Mucosa of stomach (tissue), 1 donor: ENCODE data around the gene TJP3.
A peak's percentile ranks its signal among the peaks of the same experiment; 100 is the strongest.
"Not testable (repeated sequence)": the region's sequence is repeated elsewhere in the genome, so short reads cannot be mapped to it uniquely, and the experiment has no call there.

Source experiments
- H3K27me3 ChIP-seq: one replicate; pipeline ENCODE4 v1.7.0; 2013; ENCODE audit warnings: mild to moderate bottlenecking, low read length; ENCODE audit not compliant: control insufficient read depth, insufficient read depth
- H3K36me3 ChIP-seq: one replicate; pipeline ENCODE4 v1.7.0; 2013; ENCODE audit warnings: low read length; ENCODE audit not compliant: control insufficient read depth, insufficient read depth
- H3K4me1 ChIP-seq: one replicate; pipeline ENCODE4 v1.7.0; 2013; ENCODE audit warnings: mild to moderate bottlenecking, low read length; ENCODE audit not compliant: control insufficient read depth, insufficient read depth
- H3K4me3 ChIP-seq: one replicate; pipeline ENCODE4 v1.7.0; 2013; ENCODE audit warnings: low read length
- H3K9ac ChIP-seq: one replicate; pipeline ENCODE4 v1.7.0; 2013; ENCODE audit warnings: mild to moderate bottlenecking, low read length, moderate library complexity
- H3K9me3 ChIP-seq: one replicate; pipeline ENCODE4 v1.7.0; 2013; ENCODE audit warnings: mild to moderate bottlenecking, low read length, moderate library complexity; ENCODE audit not compliant: control insufficient read depth
- donor health status: Pancreatic carcinoma.

The TJP3 gene, protein sequence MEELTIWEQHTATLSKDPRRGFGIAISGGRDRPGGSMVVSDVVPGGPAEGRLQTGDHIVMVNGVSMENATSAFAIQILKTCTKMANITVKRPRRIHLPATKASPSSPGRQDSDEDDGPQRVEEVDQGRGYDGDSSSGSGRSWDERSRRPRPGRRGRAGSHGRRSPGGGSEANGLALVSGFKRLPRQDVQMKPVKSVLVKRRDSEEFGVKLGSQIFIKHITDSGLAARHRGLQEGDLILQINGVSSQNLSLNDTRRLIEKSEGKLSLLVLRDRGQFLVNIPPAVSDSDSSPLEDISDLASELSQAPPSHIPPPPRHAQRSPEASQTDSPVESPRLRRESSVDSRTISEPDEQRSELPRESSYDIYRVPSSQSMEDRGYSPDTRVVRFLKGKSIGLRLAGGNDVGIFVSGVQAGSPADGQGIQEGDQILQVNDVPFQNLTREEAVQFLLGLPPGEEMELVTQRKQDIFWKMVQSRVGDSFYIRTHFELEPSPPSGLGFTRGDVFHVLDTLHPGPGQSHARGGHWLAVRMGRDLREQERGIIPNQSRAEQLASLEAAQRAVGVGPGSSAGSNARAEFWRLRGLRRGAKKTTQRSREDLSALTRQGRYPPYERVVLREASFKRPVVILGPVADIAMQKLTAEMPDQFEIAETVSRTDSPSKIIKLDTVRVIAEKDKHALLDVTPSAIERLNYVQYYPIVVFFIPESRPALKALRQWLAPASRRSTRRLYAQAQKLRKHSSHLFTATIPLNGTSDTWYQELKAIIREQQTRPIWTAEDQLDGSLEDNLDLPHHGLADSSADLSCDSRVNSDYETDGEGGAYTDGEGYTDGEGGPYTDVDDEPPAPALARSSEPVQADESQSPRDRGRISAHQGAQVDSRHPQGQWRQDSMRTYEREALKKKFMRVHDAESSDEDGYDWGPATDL

DNA sequence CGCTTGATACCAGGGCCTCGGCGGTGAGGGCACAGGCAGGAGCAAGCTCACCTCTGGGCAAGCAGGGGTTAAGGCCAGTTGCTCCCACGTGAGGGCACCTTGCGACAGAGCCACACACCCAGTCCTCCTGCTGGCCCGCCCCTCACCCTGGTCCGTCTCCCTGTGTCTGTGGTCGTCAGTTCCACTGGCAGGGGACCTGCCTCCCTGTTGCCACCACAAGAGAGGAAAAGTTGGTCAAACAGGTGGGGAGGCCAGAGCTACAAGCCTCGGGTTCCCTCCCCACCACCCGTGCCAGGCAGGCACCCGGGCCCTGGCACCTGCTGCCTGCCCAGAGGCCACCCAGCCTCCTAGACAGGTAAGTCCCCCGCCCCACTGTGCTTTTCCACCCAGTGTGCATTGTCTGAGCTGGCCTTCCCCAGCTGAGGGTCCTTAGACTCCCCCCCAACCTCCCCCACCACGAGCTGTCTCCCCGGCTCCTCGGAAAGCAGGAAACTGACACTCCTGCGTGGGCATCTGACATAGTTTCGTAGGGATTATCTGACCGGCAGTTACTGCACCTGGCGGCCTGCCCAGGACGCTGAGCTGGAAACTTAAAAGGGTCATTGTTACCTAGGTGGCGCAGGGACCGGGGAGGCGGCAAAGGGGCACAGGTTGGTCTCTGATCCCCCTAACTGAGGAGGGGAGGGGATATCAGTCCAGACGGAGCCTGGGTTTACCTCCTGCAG lies at the start of gene TJP3:
Gene TJP3 (plus strand): TSS at position 178 of the 725 bp plus-strand sequence. CDS start 20,049 bp downstream, outside the sequence.
- H3K36me3 ChIP-seq, result no peaks in the 10 kb centered on the region
- peaks cover 36% of the 10 kb centered on the region for H3K4me1 ChIP-seq
- peak within 1 kb of the TSS; percentile 53 for H3K4me3 ChIP-seq

DNA sequence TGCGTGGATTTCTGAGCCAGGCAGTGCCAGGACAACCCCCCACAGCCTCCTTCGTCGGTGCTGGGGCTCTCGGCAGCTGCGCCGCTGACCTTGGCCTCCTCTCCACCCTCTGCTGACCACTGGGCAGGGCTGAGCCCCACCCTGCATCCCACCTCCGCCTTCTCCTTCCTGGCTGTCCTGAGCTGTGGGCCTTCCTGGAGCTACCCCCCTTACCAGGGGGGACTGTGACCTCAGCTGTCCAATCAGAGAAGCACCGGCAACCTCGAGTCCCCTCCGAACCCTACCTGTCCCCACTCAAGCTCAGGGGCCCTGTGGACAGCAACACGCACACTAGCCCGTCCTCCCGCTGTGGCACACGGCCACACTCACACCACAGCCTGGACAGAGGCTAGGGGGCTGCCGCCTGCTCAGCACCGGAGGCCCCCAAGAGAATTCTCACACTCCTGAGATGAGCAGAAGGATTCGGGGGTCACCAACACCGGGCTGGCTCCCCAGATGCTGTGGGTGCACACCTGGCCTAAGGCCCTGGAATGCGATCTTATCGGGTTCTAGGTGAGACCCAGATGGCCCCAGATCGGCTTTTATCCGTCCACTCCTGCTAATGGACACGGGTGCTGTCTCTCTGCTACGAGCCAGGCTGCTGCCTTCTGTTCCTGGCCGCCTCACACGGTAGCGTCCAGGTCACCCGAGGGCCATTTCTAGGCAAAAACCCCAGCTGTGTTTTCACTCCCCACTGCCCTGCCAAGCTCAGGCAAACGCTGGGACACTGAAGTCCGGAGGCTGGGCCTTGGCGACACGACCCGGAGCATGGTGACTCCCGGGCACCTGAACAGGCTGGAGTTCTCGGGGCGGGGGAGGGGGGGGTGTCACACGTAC lies 49.1 kb upstream of the TJP3 start:
- Histone ChIP-seq H3K4me1 (no peaks in the 10 kb centered on the region), H3K27me3 (no peaks in the 10 kb centered on the region), H3K36me3 (peaks cover 17% of the 10 kb centered on the region), H3K9ac (no peak overlapping the region), H3K4me3 (no peak overlapping the region), H3K9me3 (no peaks in the 10 kb centered on the region)

More for the DNA sequence above, at the start of gene TJP3:
- Histone ChIP-seq H3K9ac (peak within 1 kb of the TSS; percentile 82), H3K9me3 (no peaks in the 10 kb centered on the region), H3K27me3 (no peaks in the 10 kb centered on the region)

- no peaks in the 10 kb centered on the region for H3K4me1 ChIP-seq
- H3K36me3 ChIP-seq, result peaks cover 17% of the 10 kb centered on the region
- H3K9me3 ChIP-seq, result no peaks in the 10 kb centered on the region
- H3K9ac ChIP-seq, result no peak overlapping the region
- H3K27me3 ChIP-seq, result no peaks in the 10 kb centered on the region
- H3K4me3 ChIP-seq, result no peak overlapping the region
These were observed 48.5 kb upstream of the TJP3 start for GRCh38 chr19:3659746-3660112.

GRCh38 chr19:3660493-3661219 lies 47.5 kb upstream of the TJP3 start:
- Histone ChIP-seq H3K9ac (no peak overlapping the region), H3K4me1 (no peaks in the 10 kb centered on the region), H3K27me3 (no peaks in the 10 kb centered on the region), H3K36me3 (peaks cover 17% of the 10 kb centered on the region), H3K4me3 (no peak overlapping the region), H3K9me3 (no peaks in the 10 kb centered on the region)

DNA sequence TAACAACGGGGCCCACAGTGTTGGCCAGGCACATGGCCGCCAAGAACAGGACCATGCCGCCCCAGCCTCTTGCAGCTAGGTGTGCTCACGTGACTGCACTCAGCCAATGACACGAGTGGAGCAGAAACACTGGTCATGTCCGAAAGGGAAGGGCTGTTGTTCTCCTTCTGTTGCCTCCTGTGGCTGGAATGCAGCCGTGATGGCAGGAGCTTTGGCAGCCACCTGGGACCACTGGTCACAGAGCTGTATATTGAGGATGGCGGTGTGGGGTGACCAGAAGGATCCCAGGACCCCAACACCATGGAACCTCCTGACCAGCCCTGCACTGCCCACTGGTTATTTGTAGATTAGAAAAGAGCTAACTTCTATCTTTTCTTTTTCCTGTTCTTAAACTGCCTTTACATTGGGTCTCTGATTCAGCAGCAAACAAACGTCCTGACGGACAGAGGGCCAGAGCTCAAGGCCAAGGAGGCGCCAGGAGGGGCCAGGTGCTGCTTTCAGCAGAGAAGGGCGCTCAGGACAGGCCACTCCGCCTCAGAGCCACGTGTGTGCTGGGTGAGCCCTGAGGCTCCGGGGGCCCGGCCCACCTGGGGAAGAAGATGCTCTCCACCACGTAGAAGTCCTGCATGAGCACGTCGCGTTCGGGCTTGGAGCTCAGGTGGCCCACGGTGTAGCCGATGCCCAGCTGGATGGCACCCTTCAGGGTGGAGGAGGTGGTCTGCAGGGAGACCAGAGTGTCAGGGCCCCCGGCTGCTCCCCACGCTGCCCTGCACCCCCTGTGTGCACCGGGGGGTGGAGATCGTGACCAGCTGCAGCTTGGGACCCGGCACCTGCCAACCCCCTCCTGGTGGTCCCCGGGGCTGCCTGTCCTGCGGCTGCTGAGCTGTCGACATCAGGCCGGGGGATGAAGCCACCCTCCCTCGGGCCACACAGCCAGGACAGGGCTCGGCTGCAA lies 46.6 kb upstream of the TJP3 start:
- H3K9me3 ChIP-seq, result no peaks in the 10 kb centered on the region
- peaks cover 17% of the 10 kb centered on the region for H3K36me3 ChIP-seq
- no peaks in the 10 kb centered on the region for H3K27me3 ChIP-seq
- H3K4me3 ChIP-seq, result no peak overlapping the region
- no peaks in the 10 kb centered on the region for H3K4me1 ChIP-seq
- no peak overlapping the region for H3K9ac ChIP-seq

- no peaks in the 10 kb centered on the region for H3K4me1 ChIP-seq
- no peaks in the 10 kb centered on the region for H3K9me3 ChIP-seq
- no peak overlapping the region for H3K9ac ChIP-seq
- peaks cover 11% of the 10 kb centered on the region for H3K36me3 ChIP-seq
- no peaks in the 10 kb centered on the region for H3K27me3 ChIP-seq
- H3K4me3 ChIP-seq, result no peak overlapping the region
These were observed 44.3 kb upstream of the TJP3 start for GRCh38 chr19:3663838-3664237.

GRCh38 chr19:3664879-3665642 lies 43.1 kb upstream of the TJP3 start:
- no peak overlapping the region for H3K9ac ChIP-seq
- H3K27me3 ChIP-seq, result no peaks in the 10 kb centered on the region
- no peaks in the 10 kb centered on the region for H3K9me3 ChIP-seq
- H3K4me1 ChIP-seq, result no peaks in the 10 kb centered on the region
- H3K4me3 ChIP-seq, result no peak overlapping the region
- H3K36me3 ChIP-seq, result peaks cover 11% of the 10 kb centered on the region

GRCh38 chr19:3665681-3666544 lies 42.3 kb upstream of the TJP3 start:
- Histone ChIP-seq H3K27me3 (no peaks in the 10 kb centered on the region), H3K9me3 (no peaks in the 10 kb centered on the region), H3K4me3 (no peak overlapping the region), H3K4me1 (no peaks in the 10 kb centered on the region), H3K36me3 (peaks cover 11% of the 10 kb centered on the region), H3K9ac (peak overlapping the region; percentile 22)

- not testable (repeated sequence) for H3K4me1 ChIP-seq, H3K27me3 ChIP-seq
- peaks cover 11% of the 10 kb centered on the region for H3K36me3 ChIP-seq
These were observed 41.7 kb upstream of the TJP3 start for GRCh38 chr19:3666545-3666856.

More at GRCh38 chr19:3666545-3666856, 41.7 kb upstream of the TJP3 start:
- not testable (repeated sequence) for H3K9me3 ChIP-seq, H3K4me3 ChIP-seq, H3K9ac ChIP-seq
